ENCODE results near the gene RNF144A. TPM values are rescaled to one million over a fixed set of nuclear protein-coding genes. Genes with fewer than 3 reads are reported as not detected.

RNF144A gene
- total and polyA plus RNA-seq, 2 donors (not counting 3 experiments of a cell fraction or from before 2014, with no cell fraction given), result 9.7 to 28.8 TPM

DNA sequence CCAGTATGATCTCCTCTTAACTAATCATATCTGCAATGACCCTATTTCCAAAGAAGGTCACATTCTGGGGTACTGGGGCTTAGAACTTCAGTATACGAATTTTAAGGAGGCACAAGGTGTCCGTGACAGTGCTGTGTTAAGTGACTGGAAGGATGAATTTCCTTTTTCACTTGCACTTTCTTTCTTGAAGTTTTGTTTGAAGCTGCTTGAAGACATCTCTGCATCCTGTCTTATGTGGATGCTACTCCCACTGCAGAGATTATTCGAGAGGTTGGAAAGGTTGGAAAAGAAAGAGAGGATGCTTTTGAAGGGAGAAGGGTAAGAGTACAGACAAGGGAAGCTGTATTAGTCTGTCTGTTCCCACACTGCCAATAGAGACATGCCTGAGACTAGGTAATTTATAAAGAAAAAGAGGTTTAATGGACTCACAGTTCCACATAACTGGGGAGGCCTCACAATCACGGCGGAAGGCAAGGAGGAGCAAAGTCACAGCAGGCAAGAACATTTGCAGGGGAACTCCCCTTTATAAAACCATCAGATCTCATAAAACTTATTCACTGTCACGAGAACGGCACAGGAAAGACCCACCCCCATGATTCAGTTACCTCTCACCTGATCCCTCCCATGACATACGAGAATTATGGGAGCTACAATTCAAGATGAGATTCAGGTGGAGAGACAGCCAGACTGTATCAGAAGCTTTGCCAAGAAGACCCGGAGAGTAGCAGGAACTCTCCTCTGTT, 3.6 kb upstream of the RNF144A start:
- Histone ChIP-seq H3K4me2 (ENCODE audit: insufficient read depth, low read length) (no peak overlapping the region), H3K36me3 (ENCODE audit: control insufficient read depth in 2 of 2, extremely low read depth in 1 of 2, insufficient read depth in 2 of 2, low read length in 2 of 2) (no peaks in the 10 kb centered on the region), H4K20me1 (replicated peaks; ENCODE audit: control insufficient read depth, extremely low read depth, insufficient read depth, low read length) (no peaks in the 10 kb centered on the region), H3K9ac (replicated peaks; ENCODE audit: extremely low read depth, insufficient read depth, low read length) (no peak overlapping the region), H3K27ac (ENCODE audit: insufficient read depth, low read depth, low read length) (no peak overlapping the region), H2AFZ (ENCODE audit: low read depth, low read length) (no peak overlapping the region), H3K79me2 (ENCODE audit: control insufficient read depth, insufficient read depth, low read length) (no peaks in the 10 kb centered on the region), H3K9me3 (replicated peaks; ENCODE audit: control insufficient read depth, insufficient read depth, low read length) (no peaks in the 10 kb centered on the region), H3K4me3 (replicated peaks in 1 of 3; ENCODE audit: insufficient read depth in 1 of 3, low read depth in 1 of 3, low read length in 3 of 3) (no peak overlapping the region), H3K27me3 (ENCODE audit: control insufficient read depth in 2 of 2, insufficient read depth in 2 of 2, low read length in 2 of 2) (peaks cover 2 to 10% of the 10 kb centered on the region in 2 experiments), H3K9me1 (replicated peaks; ENCODE audit: control insufficient read depth, extremely low read depth, insufficient read depth, low read length) (no peaks in the 10 kb centered on the region), H3K4me1 (ENCODE audit: control insufficient read depth, extremely low read depth, insufficient read depth, low read length) (no peaks in the 10 kb centered on the region)
- intact Hi-C loops (cut with micrococcal nuclease), result no loop called here
- ChIA-PET CTCF (interaction anchor here (0.9 to 1.2 kb wide), 3 partner anchors 12 to 17 kb away, joined by 3 to 4 read pairs (median 3); no protein-coding TSS in a partner anchor), POLR2A (no interaction called here)
- no peak for TF ChIP-seq EZH2 (IDR thresholded peaks at IDR 0.05; ENCODE audit: borderline replicate concordance, low read depth, low read length, severe bottlenecking)
- TF ChIP-seq POLR2AphosphoS5 (IDR thresholded peaks at IDR 0.05; ENCODE audit: insufficient read depth, low read depth, low read length), result no peak
- TF ChIP-seq MYC (IDR thresholded peaks at IDR 0.05; ENCODE audit: low read depth, low read length), result no peak
- TF ChIP-seq, protein P1, sequence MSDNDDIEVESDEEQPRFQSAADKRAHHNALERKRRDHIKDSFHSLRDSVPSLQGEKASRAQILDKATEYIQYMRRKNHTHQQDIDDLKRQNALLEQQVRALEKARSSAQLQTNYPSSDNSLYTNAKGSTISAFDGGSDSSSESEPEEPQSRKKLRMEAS (IDR thresholded peaks at IDR 0.05; ENCODE audit: insufficient read depth, insufficient read length), result no peak
- no peak for TF ChIP-seq GATA2 (IDR thresholded peaks at IDR 0.05; ENCODE audit: insufficient read depth, insufficient read length, low read depth, low read length)
- TF ChIP-seq POLR2A (IDR thresholded peaks at IDR 0.05; ENCODE audit: low read depth, low read length), result no peak
- TF ChIP-seq, protein P2, sequence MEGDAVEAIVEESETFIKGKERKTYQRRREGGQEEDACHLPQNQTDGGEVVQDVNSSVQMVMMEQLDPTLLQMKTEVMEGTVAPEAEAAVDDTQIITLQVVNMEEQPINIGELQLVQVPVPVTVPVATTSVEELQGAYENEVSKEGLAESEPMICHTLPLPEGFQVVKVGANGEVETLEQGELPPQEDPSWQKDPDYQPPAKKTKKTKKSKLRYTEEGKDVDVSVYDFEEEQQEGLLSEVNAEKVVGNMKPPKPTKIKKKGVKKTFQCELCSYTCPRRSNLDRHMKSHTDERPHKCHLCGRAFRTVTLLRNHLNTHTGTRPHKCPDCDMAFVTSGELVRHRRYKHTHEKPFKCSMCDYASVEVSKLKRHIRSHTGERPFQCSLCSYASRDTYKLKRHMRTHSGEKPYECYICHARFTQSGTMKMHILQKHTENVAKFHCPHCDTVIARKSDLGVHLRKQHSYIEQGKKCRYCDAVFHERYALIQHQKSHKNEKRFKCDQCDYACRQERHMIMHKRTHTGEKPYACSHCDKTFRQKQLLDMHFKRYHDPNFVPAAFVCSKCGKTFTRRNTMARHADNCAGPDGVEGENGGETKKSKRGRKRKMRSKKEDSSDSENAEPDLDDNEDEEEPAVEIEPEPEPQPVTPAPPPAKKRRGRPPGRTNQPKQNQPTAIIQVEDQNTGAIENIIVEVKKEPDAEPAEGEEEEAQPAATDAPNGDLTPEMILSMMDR (IDR thresholded peaks at IDR 0.05; ENCODE audit: extremely low read depth in 1 of 2, insufficient read depth in 1 of 2, low read depth in 1 of 2, low read length in 2 of 2), result no peak
- no peak for TF ChIP-seq FOS (IDR thresholded peaks at IDR 0.05; ENCODE audit: borderline replicate concordance, insufficient read depth, low read length)
- TF ChIP-seq JUN (IDR thresholded peaks at IDR 0.05; ENCODE audit: borderline replicate concordance, insufficient read depth, insufficient read length, low read depth), result no peak
- FAIRE-seq (no peak), DNase-seq (ENCODE audit: low read depth, low spot score) (no peak)
- BruUV-seq (replicated peaks), result no TSS peak
- dilution Hi-C loops (cut with MboI; ENCODE audit: extremely low pct_ligation_motif_present, low sequenced_read_pairs), result no loop called here

All from endothelial cell of umbilical vein (primary cell).